HG03175 (cell line): Measurements from ENCODE around the gene STAU1.
A peak's percentile ranks its signal among the peaks of the same experiment; 100 is the strongest.
"Not testable (repeated sequence)": the region's sequence is repeated elsewhere in the genome, so short reads cannot be mapped to it uniquely, and the experiment has no call there.

Experiments used
- ATAC-seq: cut with Tn5 transposase; IDR thresholded peaks from one replicate; pipeline ENCODE4 v1.9.1; 2021; ENCODE audit warnings: mild to moderate bottlenecking, moderate library complexity; ENCODE audit not compliant: unreplicated experiment

Gene STAU1

DNA sequence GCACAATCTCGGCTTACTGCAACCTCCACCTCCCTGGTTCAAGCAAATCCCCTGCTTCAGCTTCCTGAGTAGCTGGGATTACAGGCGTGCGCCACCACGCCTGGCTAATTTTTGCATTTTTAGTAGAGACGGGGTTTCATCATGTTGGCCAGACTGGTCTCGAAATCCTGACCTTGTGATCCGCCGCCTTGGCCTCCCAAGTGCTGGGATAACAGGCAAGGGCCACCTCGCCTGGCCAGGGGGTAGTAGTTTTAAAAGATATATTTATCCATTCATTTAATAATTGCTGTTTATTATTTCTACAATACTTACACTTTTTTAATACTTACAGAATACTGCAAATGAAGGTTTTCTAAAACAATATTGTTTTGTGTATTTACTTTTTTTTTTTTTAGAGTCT lies 15.6 kb upstream of the STAU1 start:
- no peak for ATAC-seq

DNA sequence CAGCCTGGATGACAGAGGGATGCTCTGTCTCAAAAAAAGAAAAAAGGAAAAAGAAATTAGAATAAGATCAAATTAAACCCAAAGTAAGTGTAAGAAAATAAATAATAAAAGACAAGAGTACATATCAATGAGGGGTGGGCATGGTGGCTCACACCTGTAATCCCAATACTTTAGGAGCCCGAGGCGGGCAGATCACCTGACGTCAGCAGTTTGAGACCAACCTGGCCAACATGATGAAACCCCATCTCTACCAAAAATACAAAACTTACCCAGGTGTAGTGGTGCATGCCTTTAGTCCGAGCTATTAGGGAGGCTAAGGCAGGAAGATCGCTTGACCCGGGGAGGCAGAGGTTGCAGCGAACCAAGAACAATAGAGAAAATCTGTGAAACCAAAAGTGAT lies 14.9 kb upstream of the STAU1 start:
- ATAC-seq = no peak

DNA sequence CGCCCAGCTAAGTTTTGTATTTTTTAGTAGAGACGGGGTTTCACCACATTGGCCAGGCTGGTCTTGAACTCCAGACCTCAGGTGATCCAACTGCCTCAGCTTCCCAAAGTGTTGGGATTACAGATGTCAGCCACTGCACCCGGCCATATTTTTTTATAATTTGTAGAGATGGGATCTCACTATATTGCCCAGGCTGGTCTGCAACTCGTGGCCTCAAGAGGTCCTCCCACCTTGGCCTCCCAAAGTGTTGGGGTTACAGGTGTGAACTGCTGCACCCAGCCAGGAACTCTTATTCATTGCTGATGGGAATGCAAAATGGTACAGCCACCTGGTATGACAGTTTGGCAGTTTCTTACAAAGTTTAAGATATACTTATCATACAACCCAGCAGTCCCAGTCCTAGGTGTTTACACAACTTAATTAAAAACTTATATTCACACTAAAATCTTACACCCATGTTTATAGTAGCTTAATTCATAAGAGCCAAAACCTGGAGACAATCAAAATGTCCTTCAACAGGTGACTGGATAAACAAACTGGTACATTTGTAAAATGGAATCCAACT lies 11.7 kb upstream of the STAU1 start:
- no peak for ATAC-seq

DNA sequence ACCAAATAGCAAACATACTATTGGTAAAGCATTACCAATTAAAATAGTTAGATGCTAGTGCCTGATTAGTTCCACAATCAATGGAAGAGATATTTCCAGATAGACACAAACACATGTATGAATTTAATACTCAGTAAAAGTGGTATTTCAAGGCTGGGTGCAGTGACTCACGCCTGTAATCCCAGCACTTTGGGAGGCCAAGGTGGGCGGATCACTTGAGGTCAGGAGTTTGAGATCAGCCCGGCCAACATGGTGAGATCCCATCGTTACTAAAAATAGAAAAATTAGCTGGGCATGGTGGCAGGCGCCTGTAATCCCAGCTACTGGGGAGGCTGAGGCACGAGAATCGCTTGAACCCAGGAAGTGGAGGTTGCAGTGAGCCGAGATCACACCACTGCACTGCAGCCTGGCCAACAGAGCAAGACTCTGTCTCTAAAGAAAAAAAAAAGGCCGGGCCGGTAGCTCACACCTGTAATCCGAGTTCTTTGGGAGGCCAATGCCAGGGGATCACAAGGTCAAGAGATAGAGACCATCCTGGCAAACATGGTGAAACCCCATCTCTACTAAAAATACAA lies 4.9 kb upstream of the STAU1 start:
- not testable (repeated sequence) for ATAC-seq

DNA sequence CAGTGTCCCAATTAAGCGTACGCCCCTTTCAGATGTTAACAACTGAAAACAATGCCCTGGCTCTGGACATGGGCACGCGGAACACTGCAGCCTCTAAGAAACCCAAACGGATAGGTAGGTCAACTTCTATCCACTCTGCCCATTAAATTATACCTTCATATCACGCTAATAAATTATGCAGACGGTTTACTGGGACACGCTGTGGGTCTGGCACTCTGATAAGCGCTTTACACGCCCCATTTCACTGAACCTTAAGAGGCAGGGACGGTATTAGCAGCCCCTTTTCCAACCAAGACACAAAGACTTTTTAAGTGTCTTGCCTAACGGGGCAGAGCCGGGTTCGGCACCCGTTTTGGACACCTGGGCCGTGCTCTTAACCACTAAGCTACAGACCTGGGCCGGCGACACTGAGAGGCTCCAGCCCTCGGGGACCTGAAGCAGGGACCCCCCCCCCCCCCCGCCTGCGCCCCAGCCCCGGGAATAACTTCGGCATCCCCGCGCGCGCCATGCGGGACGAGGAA lies 744 bp downstream of the STAU1 start:
- peak; percentile 2 for ATAC-seq

DNA sequence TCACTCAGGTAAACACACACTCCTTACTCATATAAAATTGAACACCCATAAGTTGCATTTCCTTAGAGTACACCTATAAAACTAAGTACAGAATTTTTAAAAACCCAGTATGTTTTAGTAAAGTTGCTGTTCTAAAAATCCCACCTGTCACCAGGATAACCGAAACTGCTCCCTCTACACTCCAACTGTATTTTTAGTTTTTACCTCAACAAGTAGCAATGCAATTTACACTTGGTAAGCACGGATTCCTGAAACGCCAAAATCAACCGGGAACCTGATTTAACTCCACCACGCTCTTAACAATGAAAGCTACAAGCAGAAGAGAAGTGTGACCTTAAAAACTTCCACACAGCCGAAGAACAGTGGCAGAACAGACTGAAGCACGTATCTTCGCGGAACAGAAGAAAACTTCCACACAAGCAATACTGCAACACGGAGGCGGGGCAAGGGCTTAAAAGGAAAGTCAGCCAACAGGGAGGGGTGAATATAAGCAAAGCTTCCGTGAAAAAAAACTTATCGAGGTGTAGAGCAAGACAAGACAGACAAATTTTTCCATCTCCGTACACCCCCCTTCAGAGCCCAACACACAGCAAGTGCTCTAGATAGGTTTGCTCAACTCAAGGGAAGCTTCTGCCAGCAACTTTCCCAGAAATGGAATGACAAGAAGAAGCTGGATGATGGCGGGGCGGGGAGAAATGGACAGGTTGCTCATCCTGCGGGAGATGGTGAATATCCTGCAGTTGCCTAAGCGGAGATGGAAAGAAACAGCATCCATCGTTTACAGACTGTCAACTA lies 1.4 kb downstream of the STAU1 start:
- ATAC-seq = no peak

DNA sequence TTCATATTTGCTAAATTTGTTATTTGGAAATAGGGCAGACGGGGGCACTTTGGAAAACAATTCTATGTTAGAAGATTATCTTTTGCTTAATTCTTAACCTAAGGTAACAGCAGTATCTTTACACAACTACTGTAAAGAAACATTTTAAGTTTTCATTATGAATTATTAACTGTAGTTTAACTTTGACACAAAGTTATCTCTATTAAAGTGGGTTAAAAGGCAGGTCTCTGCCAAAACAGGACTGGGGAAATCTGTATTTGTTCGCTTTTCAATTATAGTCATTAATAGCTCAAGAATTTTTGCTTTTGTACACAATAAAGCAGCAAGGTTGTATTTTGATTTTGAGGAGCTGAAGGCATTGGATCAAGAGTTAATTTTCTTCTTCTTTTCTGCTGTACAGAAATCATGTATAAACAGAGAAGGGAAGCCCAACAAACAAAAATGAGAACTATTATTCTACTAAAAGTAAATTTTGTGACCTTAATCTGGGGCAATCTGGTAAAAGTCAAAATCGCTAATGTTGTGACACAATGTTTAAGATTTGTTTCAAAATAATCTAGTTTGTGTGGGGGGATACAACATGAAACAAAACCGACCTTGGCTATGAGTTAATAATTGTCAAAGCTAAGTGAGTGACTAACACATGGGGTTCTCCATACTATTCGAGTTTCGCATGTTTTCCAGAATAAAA lies 2.9 kb downstream of the STAU1 start:
- no peak for ATAC-seq

DNA sequence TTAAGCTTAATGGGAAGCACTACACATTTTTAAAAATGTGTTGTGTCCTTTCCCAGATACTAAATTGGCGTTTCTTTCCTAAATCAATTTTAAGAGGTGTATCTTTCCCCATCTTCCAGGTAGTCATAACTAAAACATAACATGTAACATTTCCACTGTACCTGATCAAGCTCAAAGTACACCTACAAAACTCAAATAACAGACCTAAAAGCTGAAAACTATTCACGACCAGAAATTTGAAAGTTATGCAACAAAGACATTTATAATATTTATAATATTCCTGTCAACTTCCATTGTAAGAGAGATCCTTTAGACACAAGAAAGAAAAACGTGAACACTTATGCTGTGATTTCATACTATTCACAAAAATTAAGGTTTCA lies 3.5 kb downstream of the STAU1 start:
- no peak for ATAC-seq

DNA sequence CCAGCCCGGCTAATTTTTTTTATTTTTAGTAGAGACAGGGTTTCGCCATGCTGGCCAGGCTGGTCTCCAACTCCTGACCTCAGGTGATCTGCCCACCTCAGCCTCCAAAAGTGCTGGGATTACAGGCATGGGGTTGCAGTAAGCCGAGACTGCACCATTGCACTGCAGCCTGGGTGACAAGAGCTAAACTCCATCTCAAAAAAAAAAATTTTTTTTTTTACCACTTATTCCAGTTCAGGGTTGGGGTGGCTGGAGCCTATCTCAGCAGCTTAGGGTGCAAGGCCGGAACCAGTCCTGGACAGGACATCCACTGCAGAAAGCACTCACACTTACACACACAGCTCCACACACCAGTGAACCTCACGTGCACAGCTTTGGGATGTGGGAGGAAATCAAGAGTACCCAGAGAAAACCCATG lies 4.0 kb downstream of the STAU1 start:
- not testable (repeated sequence) for ATAC-seq

DNA sequence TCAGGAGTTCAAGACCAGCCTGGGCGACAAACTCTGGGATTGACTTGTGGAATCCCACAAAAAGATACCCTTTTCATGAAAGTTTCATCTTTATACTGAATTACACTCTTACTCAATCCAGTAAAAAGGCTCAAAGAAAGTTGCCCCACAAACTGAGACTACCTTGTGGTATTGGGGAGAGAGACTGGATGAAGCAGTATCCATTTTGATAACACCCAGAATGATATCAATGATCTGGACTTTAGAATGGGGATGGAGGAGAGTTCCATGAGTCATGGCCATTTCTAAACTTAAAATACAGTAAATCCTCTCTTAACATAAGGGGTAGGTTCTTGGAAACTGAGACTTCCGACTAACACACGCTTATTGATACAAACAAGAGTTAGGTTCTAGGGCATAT lies 4.7 kb downstream of the STAU1 start:
- ATAC-seq = no peak

DNA sequence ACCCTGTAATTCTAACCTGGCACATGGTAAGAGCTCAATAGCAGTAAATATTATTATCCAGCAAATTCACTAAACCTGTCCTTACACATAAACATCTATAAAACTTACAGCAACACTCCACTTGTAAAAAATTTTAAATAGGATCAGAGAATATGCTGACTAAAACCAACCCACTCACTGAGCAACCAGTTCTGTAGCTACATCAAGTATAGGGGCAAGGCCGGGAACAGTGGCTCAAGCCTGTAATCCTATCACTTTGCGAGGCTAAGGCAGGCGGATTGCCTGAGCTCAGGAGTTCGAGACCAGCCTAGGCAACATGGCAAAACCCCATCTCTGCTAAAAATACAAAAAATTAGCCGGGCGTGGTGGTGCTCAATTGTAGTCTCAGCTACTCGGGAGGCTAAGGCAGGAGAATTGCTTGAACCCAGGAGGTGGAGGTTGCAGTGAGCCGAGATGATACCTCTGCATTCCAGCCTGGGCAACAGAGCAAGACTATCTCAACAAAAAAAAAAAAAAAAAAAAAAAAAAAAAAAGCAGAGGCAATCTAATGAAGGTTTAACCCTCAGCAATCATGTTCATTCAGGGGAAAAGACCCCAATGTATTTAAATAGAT lies 6.8 kb downstream of the STAU1 start:
- ATAC-seq = no peak

DNA sequence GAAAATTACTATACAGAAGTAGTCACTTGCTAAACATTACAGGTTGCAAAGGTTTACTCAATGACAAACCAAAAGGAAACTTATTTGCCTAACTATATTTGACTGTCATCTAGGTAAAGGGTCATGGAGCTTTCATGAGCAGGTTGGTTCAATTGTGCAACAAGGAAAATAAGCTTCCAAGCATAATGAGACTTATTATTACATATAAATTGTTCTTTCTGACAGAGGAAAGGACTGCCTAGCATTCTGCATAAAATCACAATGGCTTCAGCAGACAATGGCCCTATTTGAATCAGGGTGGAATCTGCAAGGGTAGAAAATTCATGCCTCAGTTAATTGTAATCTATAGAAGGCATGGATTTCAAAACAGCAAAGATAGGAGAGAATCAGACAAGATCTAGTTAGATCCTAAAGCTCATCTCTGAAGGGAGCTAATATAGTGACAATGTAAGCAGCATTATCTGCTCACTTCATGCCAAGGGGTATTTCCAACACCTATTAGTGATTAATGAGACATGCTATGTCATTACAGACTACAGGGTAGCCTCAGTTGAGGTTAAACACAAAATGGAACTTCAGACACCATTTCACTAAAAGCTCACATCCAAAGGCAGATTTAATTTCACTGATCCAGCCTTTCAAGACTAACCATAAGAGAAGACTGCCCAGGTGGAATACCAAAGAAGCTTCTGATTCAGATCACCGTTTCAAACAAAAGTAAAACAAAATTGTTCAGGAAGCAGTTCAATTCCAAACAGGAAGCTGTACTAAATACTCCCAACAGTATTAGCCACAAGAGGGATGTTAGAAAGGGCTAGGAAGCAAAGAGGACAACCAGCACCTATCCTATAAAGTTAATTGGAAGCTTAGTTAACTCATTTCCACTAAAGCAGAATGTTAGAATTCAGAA lies 8.5 kb downstream of the STAU1 start:
- peak; percentile 70 for ATAC-seq

DNA sequence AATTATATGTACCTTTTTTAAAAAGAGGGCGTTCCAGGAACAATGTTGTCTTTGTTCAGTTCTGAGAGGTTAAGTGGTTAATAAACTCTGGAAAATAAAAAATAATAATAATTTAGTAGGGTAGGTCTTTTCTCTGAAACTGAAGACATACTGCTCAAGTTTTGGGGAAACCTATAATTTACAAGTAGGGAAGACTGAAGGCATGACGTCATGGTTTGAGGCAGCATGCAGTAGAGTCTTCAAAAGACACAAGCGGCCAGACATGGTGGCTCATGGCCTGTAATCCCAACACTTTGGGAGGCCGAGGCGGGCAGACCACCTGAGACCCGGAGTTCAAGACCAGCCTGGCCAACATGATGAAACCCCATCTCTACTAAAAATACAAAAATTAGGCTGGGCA lies 14.0 kb downstream of the STAU1 start:
- ATAC-seq = no peak

DNA sequence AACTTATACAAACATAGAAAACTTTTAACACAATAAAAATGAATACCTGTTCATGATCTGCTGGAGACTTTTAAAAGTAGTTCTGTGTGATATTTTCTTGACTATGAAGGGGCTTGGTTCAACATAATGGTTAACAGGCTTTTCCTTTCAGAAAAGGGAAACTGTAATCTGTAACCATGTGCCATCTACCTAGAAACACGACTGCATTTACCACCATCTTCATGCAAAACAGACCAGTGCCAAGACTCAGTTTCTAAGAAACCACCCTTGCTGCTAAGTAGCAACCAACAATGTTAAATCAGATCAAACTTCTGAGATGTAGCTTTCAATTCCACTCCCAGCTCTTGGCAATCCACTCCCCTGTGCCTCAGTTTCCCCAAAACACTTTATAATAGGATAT lies 15.7 kb downstream of the STAU1 start:
- no peak for ATAC-seq

DNA sequence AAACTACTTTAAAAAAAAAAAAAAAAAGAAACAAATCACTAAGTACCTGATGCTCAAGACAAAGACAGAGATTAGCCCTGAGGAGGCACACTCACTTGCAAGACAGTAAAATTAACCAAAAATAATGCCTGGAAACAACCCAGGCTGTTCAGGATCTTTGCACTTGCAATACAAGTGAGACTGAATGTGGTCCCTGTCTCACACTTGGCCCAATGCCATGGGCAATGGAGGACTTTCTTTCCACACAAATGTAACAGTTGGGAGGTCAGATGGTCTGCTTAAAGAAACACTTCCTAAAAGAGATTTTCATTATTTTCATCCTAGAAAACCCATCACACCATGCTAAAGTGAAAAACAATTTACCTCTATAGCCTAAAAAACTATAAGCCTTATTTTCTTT lies 16.2 kb downstream of the STAU1 start:
- ATAC-seq = no peak

DNA sequence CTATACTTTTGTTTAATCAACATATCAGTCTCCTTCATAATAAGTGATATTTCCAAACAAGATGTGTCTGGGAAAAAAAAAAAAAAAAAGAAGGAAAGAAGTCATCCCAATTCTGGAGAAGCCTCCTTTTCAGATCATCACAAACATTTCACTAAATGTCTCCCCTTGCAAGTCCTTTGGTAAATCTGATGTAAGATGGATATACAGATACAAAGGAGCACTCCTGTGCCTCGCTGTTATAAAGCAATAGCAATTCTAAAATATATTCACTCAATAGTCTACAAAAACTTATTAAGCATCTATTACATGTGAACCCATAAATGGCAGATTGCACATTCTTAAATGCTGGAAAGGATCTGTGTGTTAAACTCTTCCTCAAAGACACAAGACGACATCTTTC lies 17.4 kb downstream of the STAU1 start:
- ATAC-seq = no peak

DNA sequence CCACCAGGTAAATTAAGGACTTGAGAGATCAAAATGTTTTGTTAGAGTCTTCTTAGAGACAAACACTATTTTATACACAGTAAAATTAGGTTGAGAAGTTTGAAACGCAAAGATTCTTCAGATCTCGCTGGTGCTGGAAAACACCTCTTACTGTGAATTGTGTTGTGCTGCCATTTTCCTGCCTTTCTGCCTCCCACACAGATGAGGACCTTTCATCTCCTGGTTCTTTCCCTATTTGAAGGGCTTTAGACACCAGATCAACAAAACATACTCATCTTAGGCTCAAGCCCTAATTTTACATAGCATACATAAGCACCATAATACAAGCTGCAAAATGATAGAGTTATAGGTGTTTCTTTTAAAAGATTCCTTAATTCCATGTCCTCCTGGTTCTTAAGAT lies 18.6 kb downstream of the STAU1 start:
- ATAC-seq = no peak

DNA sequence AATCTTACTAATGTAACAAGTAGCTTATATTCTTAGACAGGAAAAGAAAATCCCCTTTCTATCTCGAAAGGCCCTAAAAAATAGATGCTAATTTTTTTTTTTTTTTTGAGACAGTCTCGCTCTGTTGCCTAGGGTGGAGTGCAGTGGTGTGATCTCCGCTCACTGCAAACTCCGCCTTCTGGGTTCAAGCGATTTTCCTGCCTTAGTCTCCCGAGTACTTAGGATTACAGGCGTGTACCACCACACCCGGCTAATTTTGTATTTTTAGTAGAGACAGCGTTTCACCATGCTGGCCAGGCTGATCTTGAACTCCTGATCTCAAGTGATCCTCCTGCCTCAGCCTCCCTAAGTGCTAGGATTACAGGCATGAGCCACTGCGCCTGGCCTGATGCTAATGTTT lies 19.3 kb downstream of the STAU1 start:
- ATAC-seq = not testable (repeated sequence)

DNA sequence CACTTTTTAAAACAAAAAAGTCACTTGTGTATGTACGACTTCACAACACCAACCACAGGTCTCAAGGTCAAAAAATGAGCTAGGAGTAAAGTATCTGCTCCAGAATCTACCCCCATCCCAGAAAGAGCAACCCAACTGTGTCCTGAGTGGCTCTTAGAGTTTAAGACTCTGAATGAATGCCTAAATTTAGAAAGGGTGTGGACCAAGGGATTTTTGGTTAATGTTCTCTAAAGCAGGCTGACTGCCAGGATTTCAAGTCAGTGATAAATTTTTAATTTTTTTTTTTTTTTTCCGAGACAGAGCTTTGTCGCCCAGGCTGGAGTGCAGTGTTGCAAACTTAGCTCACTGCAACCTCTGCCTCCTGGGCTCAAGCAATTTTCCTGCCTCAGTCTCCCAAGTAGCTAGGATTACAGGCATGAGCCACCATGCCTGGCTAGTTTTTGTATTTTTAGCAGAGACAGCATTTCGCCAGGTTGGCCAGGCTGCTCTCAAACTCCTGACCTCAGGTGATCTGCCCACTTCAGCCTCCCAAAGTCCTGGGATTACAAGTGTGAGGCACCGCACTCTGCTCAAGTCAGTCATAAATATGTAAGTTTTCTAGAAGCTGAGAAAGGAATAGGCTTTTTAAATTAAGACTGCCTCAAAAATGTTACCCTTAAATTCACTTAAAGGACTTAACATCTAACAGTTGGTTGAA lies 20.2 kb downstream of the STAU1 start:
- no peak for ATAC-seq
